Tibial artery (tissue), 4 donors: ENCODE results near the gene GIPR.

ENCODE experiments used
- DNase-seq, 2 donors: peaks; one replicate each; pipeline ENCODE4 v3.0.0-alpha.2; 2019
- H3K27ac ChIP-seq, 2 donors: fragments of 200-600 bp; sonication (generic) in 1 of 2; 1 replicate in 1 of 2; 2 replicates in 1 of 2; pipeline ENCODE4 v1.5.1; 2018 to 2019; ENCODE audit warnings: mild to moderate bottlenecking in 1 of 2
- H3K27me3 ChIP-seq, 2 donors: fragments of 200-600 bp; sonication (generic) in 1 of 2; one replicate each; pipeline versions ENCODE4 v1.5.1 to v1.6.0; 2016 to 2019
- H3K36me3 ChIP-seq, 3 donors: fragments of 200-600 bp; sonication (generic) in 2 of 3; one replicate each; pipeline ENCODE4 v1.5.1; 2016 to 2019; ENCODE audit warnings: mild to moderate bottlenecking in 2 of 3
- H3K4me1 ChIP-seq, 4 donors: fragments of 200-600 bp; sonication (generic) in 2 of 4; 1 replicate in 3 of 4; 2 replicates in 1 of 4; pipeline ENCODE4 v1.5.1; 2016 to 2019
- H3K4me3 ChIP-seq, 2 donors: fragments of 200-600 bp; sonication (generic) in 1 of 2; 1 replicate in 1 of 2; 2 replicates in 1 of 2; pipeline ENCODE4 v1.5.1; 2018 to 2019; ENCODE audit warnings: mild to moderate bottlenecking in 2 of 2
- H3K9me3 ChIP-seq, 3 donors: fragments of 200-600 bp; sonication (generic) in 1 of 3; one replicate each; pipeline ENCODE4 v1.5.1; 2016 to 2019
- CTCF ChIP-seq, 2 experiments: fragments of 200-600 bp in 1 of 2; fragments of 450-650 bp in 1 of 2; IDR thresholded peaks; one replicate each; pipeline ENCODE4 v1.5.1; 2017 to 2019; ENCODE audit warnings: antibody characterized with exemption in 2 of 2, mild to moderate bottlenecking in 1 of 2, moderate library complexity in 1 of 2
- intact Hi-C: fragments of 100-400 bp; cut with DNase I; formaldehyde crosslinking; loops from one replicate; pipeline ENCODE4 v1.15.0; 2023; ENCODE audit warnings: low total_unique reads

Gene GIPR

GRCh38 chr19:45629704-45630103 is 38.3 kb upstream of the GIPR start:
- no peaks in the 10 kb centered on the region for H3K27me3 ChIP-seq
- peaks cover 13 to 56% (median 46%) of the 10 kb centered on the region in 3 donors for H3K36me3 ChIP-seq
- no peak overlapping the region for H3K4me3 ChIP-seq
- peaks cover 0 to 12% (median 10%) of the 10 kb centered on the region in 4 donors for H3K4me1 ChIP-seq
- intact Hi-C loops = no loop called here
- no peak overlapping the region for H3K27ac ChIP-seq
- no peaks in the 10 kb centered on the region for H3K9me3 ChIP-seq
- TF ChIP-seq CTCF (IDR thresholded peaks at IDR 0.05) = no peak
- no peak for DNase-seq

GRCh38 chr19:45630463-45630862 is 37.6 kb upstream of the GIPR start:
- intact Hi-C loops = no loop called here
- no peak for TF ChIP-seq CTCF (IDR thresholded peaks at IDR 0.05)

GRCh38 chr19:45632468-45633196 is 35.4 kb upstream of the GIPR start:
- H3K36me3 ChIP-seq = peaks cover 10 to 27% (median 23%) of the 10 kb centered on the region in 3 donors
- DNase-seq = peak; percentile 61 to 91
- TF ChIP-seq CTCF (IDR thresholded peaks at IDR 0.05) = no peak
- no peaks in the 10 kb centered on the region for H3K27me3 ChIP-seq
- H3K27ac ChIP-seq = peak overlapping the region; percentile 58 to 67
- H3K9me3 ChIP-seq = no peaks in the 10 kb centered on the region
- no peak overlapping the region for H3K4me3 ChIP-seq
- intact Hi-C loops = no loop called here
- peaks cover 0 to 38% (median 20%) of the 10 kb centered on the region in 4 donors for H3K4me1 ChIP-seq

More at GRCh38 chr19:45630463-45630862, 37.6 kb upstream of the GIPR start:
- Histone ChIP-seq H3K4me3 (no peak overlapping the region), H3K27ac (no peak overlapping the region), H3K36me3 (peaks cover 13 to 49% (median 41%) of the 10 kb centered on the region in 3 donors), H3K27me3 (no peaks in the 10 kb centered on the region), H3K4me1 (peaks cover 0 to 17% (median 11%) of the 10 kb centered on the region in 4 donors), H3K9me3 (no peaks in the 10 kb centered on the region)
- no peak for DNase-seq

DNA sequence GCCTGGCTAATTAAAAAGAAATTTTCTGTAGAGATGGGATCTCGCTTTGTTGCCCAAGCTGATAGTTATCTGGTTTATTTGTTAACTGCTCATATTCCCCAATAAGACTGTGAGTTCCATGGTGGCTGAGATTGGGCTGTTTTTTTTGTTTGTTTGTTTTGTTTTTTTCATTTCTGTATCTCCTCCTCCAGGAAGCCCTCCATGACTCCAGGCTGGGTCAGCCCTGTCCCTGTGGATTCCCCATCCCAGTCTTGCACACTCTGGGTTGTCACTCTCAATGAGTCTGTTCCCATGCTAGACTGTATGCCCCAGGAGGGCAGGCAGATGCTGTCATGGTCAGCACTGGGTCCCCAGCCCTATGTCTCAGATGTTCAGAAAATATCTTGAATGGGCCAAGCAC is 31.7 kb upstream of the GIPR start:
- Histone ChIP-seq H3K9me3 (no peaks in the 10 kb centered on the region), H3K36me3 (peaks cover 0 to 3% (median 0%) of the 10 kb centered on the region in 3 donors), H3K27me3 (no peaks in the 10 kb centered on the region), H3K4me3 (no peak overlapping the region), H3K4me1 (peaks cover 0 to 61% (median 37%) of the 10 kb centered on the region in 4 donors), H3K27ac (peak overlapping the region in 1 of 2 donors; percentile 32)
- no peak for TF ChIP-seq CTCF (IDR thresholded peaks at IDR 0.05)
- intact Hi-C loops = no loop called here
- DNase-seq = no peak

DNA sequence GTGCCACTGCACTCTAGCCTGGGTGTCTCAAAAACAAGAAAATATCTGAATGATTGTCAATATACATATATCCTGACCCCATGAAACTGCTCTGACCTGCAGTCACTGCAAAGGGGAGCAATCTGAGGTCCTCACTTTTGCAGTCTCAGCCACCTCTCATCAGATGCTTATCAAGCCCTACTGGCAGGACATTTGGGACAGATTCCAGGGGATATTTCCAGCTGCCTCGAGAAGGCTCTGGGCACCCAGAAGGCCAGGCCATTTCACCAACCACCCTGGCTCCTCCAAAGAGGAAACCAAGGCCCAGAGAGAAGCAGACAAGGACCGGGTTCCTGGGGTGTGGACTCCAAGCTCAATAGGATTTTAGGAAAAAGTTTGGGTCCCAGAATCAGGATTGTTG is 31.1 kb upstream of the GIPR start:
- peak overlapping the region in 1 of 2 donors; percentile 32 for H3K27ac ChIP-seq
- no peak overlapping the region for H3K4me3 ChIP-seq
- DNase-seq = no peak
- H3K9me3 ChIP-seq = no peaks in the 10 kb centered on the region
- H3K4me1 ChIP-seq = peaks cover 0 to 66% (median 39%) of the 10 kb centered on the region in 4 donors
- H3K27me3 ChIP-seq = no peaks in the 10 kb centered on the region
- intact Hi-C loops = no loop called here
- TF ChIP-seq CTCF (IDR thresholded peaks at IDR 0.05) = no peak
- peaks cover 0 to 3% (median 0%) of the 10 kb centered on the region in 3 donors for H3K36me3 ChIP-seq
